Hepatic stellate cell (primary cell): ENCODE results near the gene GRM7.

Experiments used
- DNase-seq: peaks from one replicate; pipeline ENCODE4 v3.0.0; 2011; ENCODE audit warnings: low spot score

The GRM7 gene

DNA sequence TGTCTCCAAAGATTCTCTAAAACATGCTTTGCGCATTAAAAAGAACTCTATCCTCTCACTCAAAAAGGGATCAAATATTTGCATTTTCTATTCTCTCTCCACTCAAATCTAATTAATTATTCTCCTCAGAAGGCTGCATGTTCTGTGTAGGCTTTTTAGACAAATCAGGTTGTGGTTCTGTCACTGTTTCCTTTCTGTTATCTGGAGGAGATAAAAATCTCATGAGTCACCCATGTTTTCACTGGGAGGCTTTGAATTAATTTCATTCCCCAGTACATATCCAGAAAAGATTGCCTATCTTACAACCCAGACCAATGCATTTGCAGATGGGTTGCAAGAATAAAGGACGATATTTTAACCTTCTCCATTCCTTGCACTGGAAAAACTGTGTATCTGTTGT lies 446.5 kb downstream of the GRM7 start:
- no peak for DNase-seq

DNA sequence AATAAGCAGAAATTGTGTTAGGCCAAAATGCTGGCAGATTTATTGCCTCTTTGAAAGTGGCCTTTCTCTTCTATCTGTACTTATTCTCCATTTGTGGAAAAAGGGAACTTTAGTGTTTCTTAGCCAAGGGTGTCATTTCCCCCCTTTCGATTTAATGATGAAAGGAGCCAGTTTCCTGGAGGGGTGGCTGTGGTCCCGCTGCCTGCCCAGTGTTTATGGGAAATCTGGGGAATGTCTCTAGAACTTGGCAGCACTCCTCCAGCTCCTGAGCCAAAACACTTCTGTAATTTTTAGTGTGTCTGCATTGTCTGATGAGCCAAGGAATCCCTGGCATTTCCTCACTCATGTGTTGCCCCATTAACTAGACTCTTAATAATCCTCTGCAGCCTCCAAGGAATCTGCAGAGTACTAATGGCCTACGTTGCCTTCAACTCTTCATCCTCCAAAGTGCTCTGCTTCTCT lies 448.8 kb downstream of the GRM7 start:
- DNase-seq, result no peak

DNA sequence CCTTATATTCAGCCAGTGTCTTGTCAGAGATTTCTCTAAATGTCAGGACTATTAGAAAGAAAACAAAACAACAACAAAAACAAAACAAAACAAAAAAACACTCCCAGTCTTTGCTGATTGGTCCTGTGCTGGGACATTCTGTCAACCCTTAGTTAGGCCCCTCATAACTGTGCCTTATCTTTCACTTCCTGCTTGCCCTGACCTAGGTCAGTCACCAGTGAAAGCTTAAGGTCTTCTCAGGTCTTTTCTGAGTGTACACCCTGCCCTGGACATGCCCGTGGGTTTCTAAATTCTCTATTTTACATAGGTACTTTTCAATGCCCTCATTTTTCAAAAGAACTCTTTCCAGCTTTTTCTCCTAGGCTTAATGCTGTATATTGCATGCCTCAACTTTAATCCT lies 454.1 kb downstream of the GRM7 start:
- DNase-seq, result no peak

DNA sequence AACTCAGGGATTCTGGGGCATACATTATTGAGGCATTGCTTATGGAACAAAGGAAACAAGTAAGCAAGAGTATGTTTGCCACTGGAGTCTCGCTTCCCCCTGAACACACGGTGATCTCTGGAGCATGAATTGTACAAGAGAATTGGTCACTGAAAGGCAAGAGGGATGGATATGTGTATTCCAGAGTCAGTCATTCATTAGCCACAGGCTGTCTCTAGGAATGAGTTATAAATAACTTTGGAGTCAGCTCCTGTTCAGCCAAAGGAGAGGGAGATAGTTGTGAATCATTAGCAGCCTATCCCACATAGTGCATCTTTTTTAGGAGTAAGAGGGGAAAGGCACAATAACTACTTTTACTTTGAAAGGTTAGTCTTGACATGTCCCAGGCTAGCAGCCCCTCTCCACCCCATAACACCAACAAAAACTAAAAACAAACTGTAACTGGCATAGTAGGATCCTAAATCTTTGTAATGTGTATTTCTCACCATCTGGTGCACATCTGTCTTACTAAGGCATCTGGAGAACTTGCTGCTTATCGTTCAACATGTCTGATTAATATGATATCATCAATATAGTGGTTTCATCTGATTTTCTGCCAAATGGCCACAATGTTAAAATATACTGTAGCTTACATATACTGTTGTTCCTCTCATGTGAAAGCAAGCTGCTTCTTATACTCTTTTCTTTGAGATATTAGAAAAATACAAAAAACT lies 462.2 kb downstream of the GRM7 start:
- no peak for DNase-seq

DNA sequence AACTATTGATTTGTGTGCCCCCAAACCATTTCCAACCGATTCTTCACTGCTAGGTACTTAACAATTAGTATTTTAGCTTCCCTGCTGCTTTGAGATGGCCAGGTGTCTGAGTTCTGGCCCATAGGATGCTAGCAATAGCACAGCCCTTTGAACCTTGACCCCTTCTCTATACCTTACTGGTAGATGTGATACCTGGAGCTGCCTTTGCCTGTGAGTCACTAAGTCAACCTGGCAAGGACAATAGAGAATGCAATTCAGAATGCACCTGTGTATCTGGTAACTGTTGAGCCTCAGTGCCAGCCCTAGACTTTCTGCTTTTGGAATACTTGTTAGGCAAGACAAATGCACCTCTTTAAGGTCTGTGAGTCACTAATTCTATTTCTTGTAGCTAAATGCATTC lies 467.4 kb downstream of the GRM7 start:
- no peak for DNase-seq

DNA sequence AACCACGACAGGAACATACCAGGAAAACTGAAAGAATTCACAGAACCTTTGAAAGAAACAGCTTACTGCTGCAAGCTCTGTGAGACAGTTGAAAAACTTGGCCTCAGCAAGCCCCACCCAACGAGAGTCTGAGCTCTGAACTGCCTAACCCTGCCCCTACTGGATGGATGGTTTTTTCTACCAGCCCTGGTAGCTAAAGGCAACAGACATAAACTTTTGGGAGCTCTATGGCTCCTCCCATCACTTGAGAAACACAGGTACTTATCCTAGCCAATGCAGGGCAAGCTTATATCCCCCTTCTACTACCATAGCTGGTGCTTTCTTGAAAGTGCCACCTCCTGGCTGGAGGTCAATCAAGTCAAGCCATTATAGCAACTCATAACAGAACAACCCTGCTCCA lies 471.8 kb downstream of the GRM7 start:
- DNase-seq, result no peak

DNA sequence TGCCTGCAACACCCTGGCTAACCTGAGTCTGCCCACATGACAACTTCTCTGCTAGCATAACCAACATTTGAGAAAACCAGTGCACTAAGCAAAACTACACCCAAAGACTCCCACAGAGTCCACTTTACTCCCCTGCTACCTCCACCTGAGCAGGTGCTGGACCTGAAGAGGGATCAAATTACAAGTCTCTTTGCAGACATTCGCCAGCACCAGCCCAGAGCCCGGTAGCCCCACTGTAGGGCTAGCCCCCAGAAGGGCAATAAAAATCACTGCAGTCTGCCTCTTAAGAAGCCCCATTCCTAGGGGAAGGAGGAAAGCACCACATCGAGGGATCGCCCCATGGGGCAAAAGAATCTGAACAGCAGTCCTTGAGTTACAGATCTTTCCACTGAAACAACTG lies 472.2 kb downstream of the GRM7 start:
- no peak for DNase-seq

DNA sequence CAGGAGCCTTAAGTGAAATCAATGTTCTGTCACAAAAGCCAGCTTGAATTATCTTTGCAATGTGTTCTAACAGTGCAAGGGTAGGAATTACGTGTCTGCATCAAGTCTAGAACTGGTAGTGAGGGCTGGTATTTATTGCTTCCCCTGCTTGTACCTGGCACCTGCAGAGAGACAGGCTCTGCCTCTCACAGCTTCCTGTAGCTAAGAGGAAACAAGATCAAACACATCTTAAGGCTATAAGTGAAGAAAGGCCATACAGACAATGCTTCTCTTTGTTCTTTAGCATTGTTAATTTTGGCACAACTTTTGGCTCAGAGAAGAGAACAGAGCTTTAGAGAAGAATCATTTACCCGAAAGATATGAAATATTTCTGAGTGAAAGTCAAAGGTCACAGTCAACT lies 479.9 kb downstream of the GRM7 start:
- DNase-seq, result no peak

DNA sequence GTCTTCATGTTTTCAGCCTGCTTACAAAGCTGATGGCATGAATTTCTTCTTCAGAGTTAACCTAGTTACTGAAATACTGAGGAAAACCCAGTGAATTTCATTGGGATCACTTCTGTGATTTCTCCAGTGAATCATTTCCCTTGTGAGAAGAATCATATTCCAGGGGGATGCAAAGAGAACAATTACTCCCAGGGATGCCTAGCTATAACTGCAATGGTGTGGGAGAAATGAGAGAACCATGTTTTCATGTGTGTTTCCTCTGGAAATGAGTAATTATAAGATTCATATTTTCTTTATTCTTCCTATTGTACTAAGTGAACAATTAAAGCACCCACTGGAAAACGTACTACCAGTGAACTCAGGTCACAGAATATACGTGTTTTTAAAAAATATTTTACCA lies 485.4 kb downstream of the GRM7 start:
- no peak for DNase-seq

DNA sequence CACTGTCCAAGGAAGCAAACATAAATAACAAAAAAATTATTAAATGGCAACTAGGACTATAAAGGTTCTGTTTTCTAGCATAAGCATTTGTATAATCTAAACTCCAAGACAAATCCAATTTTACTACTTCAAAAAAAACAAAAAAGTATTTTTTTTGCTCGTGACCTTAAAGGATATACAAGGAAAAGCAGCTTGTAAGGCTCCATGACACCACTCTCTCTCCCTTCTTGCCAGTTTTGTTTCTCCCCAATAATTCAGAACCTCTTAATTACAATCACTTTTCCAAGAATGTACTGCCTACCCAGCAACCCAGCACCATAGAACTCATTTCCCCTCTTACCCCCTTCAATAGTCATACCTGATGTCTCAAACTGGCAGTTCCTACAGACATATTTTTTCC lies 496.2 kb downstream of the GRM7 start:
- no peak for DNase-seq

DNA sequence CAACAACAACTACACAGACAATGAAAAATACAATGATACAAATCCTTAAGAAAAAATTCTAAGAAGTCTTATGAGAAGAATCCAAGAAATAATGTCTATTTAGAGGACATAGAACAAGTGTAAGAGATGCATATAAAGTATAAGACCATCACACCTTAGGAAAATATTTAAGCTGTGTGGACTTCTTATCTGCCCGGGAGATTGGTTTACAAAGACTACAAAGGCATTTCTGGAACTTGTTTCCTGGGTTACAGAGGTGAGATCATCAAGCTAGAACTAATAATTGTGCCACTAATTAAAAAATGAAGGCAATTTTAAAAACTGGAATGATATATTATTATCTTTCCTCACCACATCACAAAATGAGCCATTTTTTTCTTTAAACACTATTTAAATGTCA lies 507.1 kb downstream of the GRM7 start:
- no peak for DNase-seq

DNA sequence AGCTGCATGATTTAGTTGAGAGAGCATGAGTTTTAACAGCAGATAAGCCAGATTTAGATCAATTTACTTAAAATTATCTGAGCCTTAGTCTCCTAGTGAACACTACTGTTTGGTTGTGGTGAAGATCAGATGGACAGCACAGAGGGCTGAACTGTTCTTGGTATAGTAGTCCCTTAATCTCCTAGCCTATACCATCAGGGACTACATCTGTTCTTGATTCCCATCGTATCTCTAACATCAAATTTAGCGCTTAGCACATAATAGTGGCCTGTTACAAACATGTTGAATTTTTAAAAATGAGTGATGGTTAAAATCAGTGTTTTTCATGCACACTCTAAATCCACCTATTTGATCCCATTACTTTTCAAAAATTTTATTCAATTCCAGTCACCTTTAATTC lies 507.7 kb downstream of the GRM7 start:
- no peak for DNase-seq

DNA sequence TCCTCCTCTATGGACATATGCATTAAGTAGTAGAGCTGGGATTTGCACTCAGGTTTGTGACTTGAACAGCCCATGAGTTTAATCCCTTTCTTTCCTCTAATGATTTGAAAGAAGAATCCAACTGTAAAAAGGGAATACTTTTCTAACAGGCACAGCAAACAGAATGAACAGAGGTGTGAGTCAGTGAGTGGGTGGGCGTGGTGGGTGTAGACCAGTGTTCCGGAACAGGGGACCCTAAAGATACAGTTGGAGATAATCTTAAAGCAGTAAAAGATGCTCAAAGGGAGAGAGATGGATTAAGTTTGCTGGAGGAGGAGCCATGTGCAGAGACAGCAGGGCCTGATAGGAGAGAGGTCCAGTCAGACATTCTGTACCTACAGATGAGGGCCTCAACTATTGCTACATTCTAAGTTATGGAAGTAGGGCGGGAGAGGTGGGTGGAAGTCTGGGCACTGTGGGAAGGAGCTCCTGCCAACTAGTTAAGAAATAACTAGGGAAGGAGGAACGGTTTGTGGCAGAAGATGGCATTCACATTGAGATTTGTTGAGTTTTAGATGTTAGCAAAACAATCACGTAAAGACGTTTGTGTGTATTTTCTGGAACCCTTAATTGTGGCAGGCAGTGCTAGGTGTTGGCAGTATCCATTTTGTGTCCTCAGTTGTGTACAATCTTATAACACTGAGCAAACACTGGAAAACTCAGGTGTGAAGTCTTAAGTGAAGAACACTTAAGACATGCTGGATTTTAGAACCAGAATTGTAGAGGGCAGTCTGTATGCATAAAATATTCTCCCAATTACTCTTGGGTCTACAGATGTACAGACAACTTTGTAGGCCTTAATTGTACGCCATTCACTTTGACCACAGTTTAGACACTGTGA lies 511.0 kb downstream of the GRM7 start:
- DNase-seq, result no peak

DNA sequence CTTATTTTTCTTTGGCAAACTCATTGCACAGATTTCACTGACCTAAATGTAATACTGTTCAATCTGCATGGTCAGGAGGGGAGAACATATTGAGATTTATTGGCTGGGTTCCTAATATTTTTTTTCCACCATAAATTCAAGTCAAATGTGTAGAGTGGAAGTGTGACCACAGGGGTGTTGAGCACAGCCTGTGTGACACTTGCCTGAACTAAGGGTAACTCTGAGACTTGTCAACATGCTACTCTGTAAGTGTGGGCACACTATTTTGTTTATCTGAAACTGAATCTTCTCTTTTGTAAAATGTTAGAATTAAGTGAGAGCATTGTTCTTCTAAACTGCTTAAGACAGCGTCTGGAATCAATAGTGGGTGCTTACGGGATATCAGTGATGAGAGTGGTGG lies 516.2 kb downstream of the GRM7 start:
- no peak for DNase-seq

DNA sequence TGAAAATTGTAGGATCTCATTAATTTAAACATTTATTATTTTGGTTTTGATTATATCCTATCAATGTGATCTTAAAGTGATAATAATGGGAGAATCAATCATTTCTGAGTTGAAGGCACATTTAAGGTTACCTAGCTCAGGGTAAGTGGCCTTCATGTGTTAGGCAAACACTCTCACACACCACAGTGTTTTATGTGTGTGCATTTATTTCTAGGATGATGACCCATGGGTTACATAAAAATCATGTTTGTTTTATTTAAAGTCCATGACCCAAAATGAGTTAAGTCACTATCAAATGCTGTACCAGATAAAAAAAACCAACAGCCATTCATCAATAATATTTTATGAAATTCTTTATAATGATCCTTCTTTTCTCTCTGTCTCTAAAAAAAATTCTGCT lies 520.8 kb downstream of the GRM7 start:
- DNase-seq, result no peak

DNA sequence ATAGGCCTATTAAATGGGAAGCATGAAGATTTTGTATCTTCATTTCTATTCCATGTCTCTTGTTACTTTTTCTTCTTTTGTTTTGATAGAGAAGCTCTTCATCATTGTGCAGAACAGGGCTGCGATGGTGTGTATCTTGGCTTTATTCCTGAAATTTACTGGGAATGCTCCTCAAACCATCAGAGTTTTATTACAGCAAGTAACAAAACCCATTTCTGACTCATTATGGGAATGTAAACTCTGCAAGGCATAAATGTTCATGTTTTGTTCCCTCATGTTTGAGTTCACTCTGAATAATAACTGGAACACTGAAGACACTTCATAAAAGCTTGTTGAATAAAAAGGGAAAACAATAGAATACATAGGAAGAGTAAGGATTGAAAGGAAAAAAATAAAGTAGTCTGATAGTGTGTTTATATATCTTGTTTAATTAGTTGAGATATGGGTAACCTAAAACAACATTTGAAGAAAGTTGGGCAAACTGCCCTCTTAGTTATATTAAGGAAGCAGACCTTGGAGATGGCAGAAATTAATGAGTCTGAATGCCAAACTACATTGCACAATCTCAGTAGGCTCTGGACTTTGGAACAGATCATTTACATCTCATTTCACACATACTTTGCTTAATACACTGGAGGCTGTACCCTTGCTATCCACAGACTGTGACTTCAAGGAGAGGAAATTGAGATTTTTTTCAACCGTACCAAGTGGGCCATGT lies 521.5 kb downstream of the GRM7 start:
- DNase-seq, result no peak

DNA sequence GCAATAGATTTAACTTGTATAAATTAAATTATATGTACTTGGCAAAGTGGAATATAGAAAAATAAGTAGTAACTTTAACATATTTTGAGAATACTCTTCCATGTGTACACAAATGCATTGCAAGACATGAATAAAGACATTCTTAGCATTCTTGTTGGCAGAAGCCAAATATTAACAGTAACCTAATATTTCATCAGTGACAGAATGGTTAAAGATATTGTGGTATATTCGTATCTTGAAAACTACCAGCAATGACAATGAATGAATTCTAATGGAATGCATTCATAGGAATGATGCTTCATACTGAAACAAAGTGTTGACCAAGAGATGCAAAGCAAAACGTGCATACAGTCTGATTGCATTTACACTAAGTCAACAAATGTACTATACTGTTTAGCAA lies 524.7 kb downstream of the GRM7 start:
- no peak for DNase-seq

DNA sequence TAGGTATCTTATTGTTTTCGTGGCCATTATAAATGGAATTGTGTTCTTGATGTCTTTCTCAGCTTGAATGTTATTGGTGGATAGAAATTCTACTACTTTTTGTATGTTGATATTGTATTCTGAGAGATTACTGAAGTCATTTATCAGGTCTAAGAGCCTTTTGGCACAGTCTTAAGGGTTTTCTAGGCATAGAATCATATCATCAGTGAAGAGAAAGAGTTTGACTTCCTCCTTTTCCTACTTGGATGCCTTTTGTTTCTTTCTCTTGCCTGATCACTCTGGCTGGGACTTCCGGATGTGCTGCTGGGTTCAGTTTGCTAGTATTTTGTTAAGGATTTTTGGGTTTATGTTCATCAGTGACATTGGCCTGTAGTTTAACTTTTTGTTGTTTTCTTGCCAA lies 527.1 kb downstream of the GRM7 start:
- DNase-seq, result no peak

DNA sequence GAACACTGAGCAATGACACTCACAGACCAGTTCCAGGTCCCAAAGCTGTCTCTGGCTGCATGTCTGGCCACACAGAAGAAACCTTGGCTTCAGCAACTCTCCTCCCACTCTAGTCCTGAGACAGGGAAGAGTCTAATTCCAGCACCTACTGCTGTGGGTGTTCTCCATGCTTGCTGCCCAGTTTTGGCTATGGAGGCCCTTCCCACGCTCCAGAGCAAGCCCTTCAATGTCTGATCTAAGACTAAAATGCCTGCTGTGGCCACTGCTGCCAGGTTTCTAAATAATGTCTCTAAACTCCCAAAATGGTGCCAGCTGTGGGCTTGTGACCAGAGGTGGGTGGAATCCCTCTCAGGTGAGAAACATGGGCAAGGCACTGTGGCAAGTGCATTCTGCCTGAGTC lies 531.3 kb downstream of the GRM7 start:
- DNase-seq, result no peak

DNA sequence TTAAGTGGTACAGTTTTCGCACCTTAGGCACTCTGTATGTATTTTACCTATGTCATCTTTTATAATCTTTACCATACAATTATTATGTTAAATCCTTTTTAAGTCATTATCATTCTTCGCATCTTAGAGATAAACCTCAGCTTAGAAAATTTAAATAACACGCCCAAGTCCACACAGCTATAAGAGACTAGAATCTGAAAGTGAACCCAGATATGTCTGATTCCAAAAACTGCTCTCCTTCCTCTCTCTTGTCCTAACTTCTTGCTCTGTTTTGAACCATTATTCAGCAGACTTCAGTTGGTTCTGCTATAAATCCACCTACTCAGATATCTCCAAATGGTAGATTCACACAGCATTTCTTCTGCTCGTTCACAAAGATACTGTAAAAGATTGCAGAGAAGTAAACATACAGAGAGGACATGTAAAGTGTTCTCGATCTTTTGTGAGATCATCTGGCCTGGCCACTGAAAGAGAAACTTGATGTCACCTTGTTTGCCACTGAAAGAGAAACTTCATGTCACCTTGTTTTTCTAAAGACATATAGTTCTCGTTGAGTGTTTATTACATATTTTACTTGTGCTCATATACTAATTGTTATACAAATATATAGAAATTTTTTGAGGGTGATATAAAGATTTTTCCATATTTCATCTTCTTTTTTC lies 533.2 kb downstream of the GRM7 start:
- DNase-seq, result no peak

DNA sequence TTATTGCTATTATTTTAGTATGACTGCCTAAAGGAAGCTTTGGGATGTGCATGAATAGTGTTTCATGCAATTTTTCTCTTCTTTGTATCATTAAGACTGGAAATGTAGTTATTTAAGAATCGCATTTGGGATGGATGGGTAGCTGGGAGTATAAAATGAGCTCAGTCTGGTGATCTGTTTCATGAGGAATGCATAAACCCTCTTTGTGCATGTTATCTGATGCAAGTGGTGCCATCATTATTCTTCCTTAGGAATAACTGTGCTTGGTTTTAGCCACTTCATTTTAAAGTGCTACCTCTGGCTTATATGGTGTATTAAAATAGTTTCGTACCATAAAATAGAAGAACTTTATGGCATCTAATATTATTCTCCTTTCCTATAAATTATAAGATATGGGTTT lies 535.6 kb downstream of the GRM7 start:
- no peak for DNase-seq

DNA sequence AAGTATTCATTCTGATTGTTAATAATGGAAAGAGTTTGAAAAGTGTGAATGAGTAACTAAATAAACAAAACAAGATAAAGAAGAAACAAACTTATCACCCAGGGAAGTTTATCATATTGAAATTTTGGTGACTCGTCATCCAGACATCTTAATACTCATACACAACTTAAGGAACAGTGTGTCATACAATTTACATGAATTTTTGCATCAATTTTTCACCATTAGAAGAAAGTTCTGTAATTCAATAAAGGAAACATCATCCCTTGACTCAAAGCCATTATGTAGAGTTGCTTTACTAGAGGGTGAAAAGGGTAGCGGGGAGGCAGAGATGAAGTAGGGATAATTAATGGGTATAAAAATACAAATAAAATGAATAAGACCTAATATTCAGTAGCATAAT lies 536.2 kb downstream of the GRM7 start:
- no peak for DNase-seq
